WTC11 (cell line): ENCODE results near the gene HMGCS1. TPM values are rescaled to one million over a fixed set of nuclear protein-coding genes. Genes with fewer than 3 reads are reported as not detected.

ENCODE experiments used
- ATAC-seq: fragments of 200-7000 bp; cut with Tn5 transposase; 2 replicates; pipeline ENCODE4 v1.10.0; 2021; ENCODE audit warnings: mild to moderate bottlenecking, moderate library complexity
- CTCF ChIA-PET: fragments of 300-600 bp; sonication (Branson Sonifier 250); formaldehyde crosslinking; loops from one replicate; lab custom pipeline; 2021; ENCODE audit warnings: antibody characterized with exemption; lab: Charles Lee
- POLR2A ChIA-PET: fragments of 350-600 bp; sonication (Branson Sonifier 250); formaldehyde crosslinking; loops from one replicate; lab custom pipeline; 2021; ENCODE audit warnings: antibody characterized with exemption; lab: Charles Lee
- DNase-seq: peaks from one replicate; pipeline ENCODE4 v3.0.0; 2021; ENCODE audit warnings: low spot score
- H3K27ac Mint-ChIP-seq: 2 replicates; pipeline ENCODE4 v1.8.0; 2021; ENCODE audit warnings: mixed read lengths
- H3K27me3 Mint-ChIP-seq: 2 replicates; pipeline ENCODE4 v1.8.0; 2021; ENCODE audit warnings: low read depth, mild to moderate bottlenecking, moderate library complexity, mixed read lengths
- H3K36me3 Mint-ChIP-seq: 2 replicates; pipeline ENCODE4 v1.8.0; 2021; ENCODE audit warnings: mixed read lengths
- H3K4me1 Mint-ChIP-seq: 2 replicates; pipeline ENCODE4 v1.8.0; 2022; ENCODE audit warnings: mixed read lengths
- H3K4me3 Mint-ChIP-seq: 2 replicates; pipeline ENCODE4 v1.8.0; 2021; ENCODE audit warnings: mild to moderate bottlenecking, moderate library complexity, mixed read lengths
- H3K9me3 Mint-ChIP-seq: 2 replicates; pipeline ENCODE4 v1.8.0; 2021; ENCODE audit warnings: mixed read lengths
- ATF1 ChIP-seq: sonication (generic); formaldehyde crosslinking; IDR thresholded peaks from 2 replicates; pipeline ENCODE4 v1.8.1; 2023; ENCODE audit warnings: mild to moderate bottlenecking, moderate library complexity, missing genetic modification reagents
- CREM ChIP-seq: sonication (generic); formaldehyde crosslinking; IDR thresholded peaks from 2 replicates; pipeline ENCODE4 v1.8.1; 2022; ENCODE audit warnings: mild to moderate bottlenecking, missing genetic modification reagents, moderate library complexity
- ESRRA ChIP-seq: sonication (generic); formaldehyde crosslinking; IDR thresholded peaks from 2 replicates; pipeline ENCODE4 v1.8.1; 2022; ENCODE audit warnings: mild to moderate bottlenecking, missing genetic modification reagents, borderline replicate concordance
- MAX ChIP-seq: sonication (generic); formaldehyde crosslinking; IDR thresholded peaks from 2 replicates; pipeline ENCODE4 v1.8.0; 2022; ENCODE audit warnings: mild to moderate bottlenecking, missing genetic modification reagents
- MLX ChIP-seq: sonication (generic); formaldehyde crosslinking; IDR thresholded peaks from 2 replicates; pipeline ENCODE4 v1.8.1; 2023; ENCODE audit warnings: mild to moderate bottlenecking, missing genetic modification reagents, moderate library complexity
- MYBL2 ChIP-seq: sonication (generic); formaldehyde crosslinking; IDR thresholded peaks from 2 replicates; pipeline ENCODE4 v1.8.1; 2023; ENCODE audit warnings: mild to moderate bottlenecking, moderate library complexity, missing genetic modification reagents
- NFYB ChIP-seq: sonication (generic); formaldehyde crosslinking; conservative IDR thresholded peaks from 2 replicates; pipeline ENCODE4 v1.8.0; 2022; ENCODE audit warnings: low read depth, missing genetic modification reagents
- OVOL2 ChIP-seq: fragments of 250-450 bp; sonication (Bioruptor Pico); IDR thresholded peaks from 2 replicates; pipeline ENCODE4 v1.9.0; 2021; ENCODE audit warnings: mild to moderate bottlenecking, borderline replicate concordance
- STAT6 ChIP-seq: sonication (generic); formaldehyde crosslinking; conservative IDR thresholded peaks from 2 replicates; pipeline ENCODE4 v1.8.1; 2023; ENCODE audit warnings: mild to moderate bottlenecking, low read depth, missing genetic modification reagents, moderate library complexity
- ZBTB21 ChIP-seq: sonication (generic); formaldehyde crosslinking; IDR thresholded peaks from 2 replicates; pipeline ENCODE4 v1.8.1; 2023; ENCODE audit warnings: mild to moderate bottlenecking, missing genetic modification reagents, borderline replicate concordance
- ZMAT4 ChIP-seq: fragments of 250-450 bp; sonication (Bioruptor Pico); IDR thresholded peaks from 2 replicates; pipeline ENCODE4 v1.9.0; 2021; ENCODE audit warnings: mild to moderate bottlenecking
- total RNA-seq: library from RNA; stranded (reverse); gene quantifications from 3 replicates; pipeline ENCODE4 v1.2.3, GENCODE V29; 2021
- TF ChIP-seq, protein P1 (sequence below): sonication (generic); formaldehyde crosslinking; IDR thresholded peaks from 2 replicates; pipeline ENCODE4 v1.8.1; 2023; ENCODE audit warnings: mild to moderate bottlenecking, missing genetic modification reagents
- TF ChIP-seq, protein P2 (sequence below): sonication (generic); formaldehyde crosslinking; IDR thresholded peaks from 2 replicates; pipeline ENCODE4 v1.8.0; 2023; ENCODE audit warnings: mild to moderate bottlenecking, missing genetic modification reagents

The HMGCS1 gene
- total RNA-seq, 1 experiment from 2014 or later, result 199 TPM

GRCh38 chr5:43352915-43353314 is 39.7 kb upstream of the HMGCS1 start (continued):
- TF ChIP-seq MLX (CRISPR knock-in tag), result no peak

- POLR2A ChIA-PET, result no interaction called here
- peaks cover 3% of the 10 kb centered on the region; the same call in 1 of the 2 replicates for H3K27me3 Mint-ChIP-seq
- CTCF ChIA-PET, result no interaction called here
- H3K4me1 Mint-ChIP-seq, result no peaks in the 10 kb centered on the region
- H3K9me3 Mint-ChIP-seq, result peaks cover 6% of the 10 kb centered on the region; the same call in 1 of the 2 replicates
- DNase-seq (no peak), ATAC-seq (no peak)
- H3K27ac Mint-ChIP-seq, result no peak overlapping the region
- no peaks in the 10 kb centered on the region for H3K36me3 Mint-ChIP-seq
- no peak for TF ChIP-seq ZBTB21 (CRISPR knock-in tag)
- TF ChIP-seq, protein P1, sequence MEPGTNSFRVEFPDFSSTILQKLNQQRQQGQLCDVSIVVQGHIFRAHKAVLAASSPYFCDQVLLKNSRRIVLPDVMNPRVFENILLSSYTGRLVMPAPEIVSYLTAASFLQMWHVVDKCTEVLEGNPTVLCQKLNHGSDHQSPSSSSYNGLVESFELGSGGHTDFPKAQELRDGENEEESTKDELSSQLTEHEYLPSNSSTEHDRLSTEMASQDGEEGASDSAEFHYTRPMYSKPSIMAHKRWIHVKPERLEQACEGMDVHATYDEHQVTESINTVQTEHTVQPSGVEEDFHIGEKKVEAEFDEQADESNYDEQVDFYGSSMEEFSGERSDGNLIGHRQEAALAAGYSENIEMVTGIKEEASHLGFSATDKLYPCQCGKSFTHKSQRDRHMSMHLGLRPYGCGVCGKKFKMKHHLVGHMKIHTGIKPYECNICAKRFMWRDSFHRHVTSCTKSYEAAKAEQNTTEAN (CRISPR knock-in tag), result no peak
- TF ChIP-seq STAT6 (CRISPR knock-in tag), result no peak
- no peak for TF ChIP-seq MYBL2
- no peak for TF ChIP-seq ESRRA (CRISPR knock-in tag)
- no peak for TF ChIP-seq MAX
- TF ChIP-seq ATF1 (CRISPR knock-in tag), result no peak
- H3K4me3 Mint-ChIP-seq, result no peak overlapping the region
Observed at GRCh38 chr5:43352131-43352530, 38.9 kb upstream of the HMGCS1 start.

GRCh38 chr5:43348861-43349363 is 35.7 kb upstream of the HMGCS1 start:
- Mint-ChIP-seq H3K4me1 (no peaks in the 10 kb centered on the region), H3K27ac (no peak overlapping the region), H3K36me3 (no peaks in the 10 kb centered on the region), H3K27me3 (peaks cover 6% of the 10 kb centered on the region), H3K4me3 (no peak overlapping the region)
- ATAC-seq (no peak), DNase-seq (no peak)
- ChIA-PET CTCF (no interaction called here), POLR2A (no interaction called here)
- TF ChIP-seq, protein P2, sequence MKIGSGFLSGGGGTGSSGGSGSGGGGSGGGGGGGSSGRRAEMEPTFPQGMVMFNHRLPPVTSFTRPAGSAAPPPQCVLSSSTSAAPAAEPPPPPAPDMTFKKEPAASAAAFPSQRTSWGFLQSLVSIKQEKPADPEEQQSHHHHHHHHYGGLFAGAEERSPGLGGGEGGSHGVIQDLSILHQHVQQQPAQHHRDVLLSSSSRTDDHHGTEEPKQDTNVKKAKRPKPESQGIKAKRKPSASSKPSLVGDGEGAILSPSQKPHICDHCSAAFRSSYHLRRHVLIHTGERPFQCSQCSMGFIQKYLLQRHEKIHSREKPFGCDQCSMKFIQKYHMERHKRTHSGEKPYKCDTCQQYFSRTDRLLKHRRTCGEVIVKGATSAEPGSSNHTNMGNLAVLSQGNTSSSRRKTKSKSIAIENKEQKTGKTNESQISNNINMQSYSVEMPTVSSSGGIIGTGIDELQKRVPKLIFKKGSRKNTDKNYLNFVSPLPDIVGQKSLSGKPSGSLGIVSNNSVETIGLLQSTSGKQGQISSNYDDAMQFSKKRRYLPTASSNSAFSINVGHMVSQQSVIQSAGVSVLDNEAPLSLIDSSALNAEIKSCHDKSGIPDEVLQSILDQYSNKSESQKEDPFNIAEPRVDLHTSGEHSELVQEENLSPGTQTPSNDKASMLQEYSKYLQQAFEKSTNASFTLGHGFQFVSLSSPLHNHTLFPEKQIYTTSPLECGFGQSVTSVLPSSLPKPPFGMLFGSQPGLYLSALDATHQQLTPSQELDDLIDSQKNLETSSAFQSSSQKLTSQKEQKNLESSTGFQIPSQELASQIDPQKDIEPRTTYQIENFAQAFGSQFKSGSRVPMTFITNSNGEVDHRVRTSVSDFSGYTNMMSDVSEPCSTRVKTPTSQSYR, result no peak
- TF ChIP-seq OVOL2 (CRISPR knock-in tag) (no peak), NFYB (no peak), CREM (CRISPR knock-in tag) (no peak), ZMAT4 (CRISPR knock-in tag) (no peak)
- TF ChIP-seq, all 79 proteins: peak for 0
- H3K9me3 Mint-ChIP-seq, result 0 out of 2 replicates have a peak, but pooled peaks cover 10% of the 10 kb centered on the region
